Measurements from ENCODE around the gene SKI.

SKI gene

GRCh38 chr1:2341706-2342383, 113.7 kb downstream of the SKI start:
- H3K36me3 Mint-ChIP-seq (ENCODE audit: low read depth), result no peaks in the 10 kb centered on the region
- no peaks in the 10 kb centered on the region for H3K4me1 Mint-ChIP-seq
- no peak overlapping the region for H3K4me3 Mint-ChIP-seq
- H3K9me3 Mint-ChIP-seq, result no peaks in the 10 kb centered on the region
- no peak overlapping the region for H3K27ac Mint-ChIP-seq
- peaks cover 4% of the 10 kb centered on the region for H3K27me3 Mint-ChIP-seq (ENCODE audit: low read depth)
- TF ChIP-seq CTCF (IDR thresholded peaks at IDR 0.05; ENCODE audit: unreplicated experiment in 3 of 3), result no peak

GRCh38 chr1:2342384-2343022, 114.4 kb downstream of the SKI start:
- no peak for TF ChIP-seq CTCF (IDR thresholded peaks at IDR 0.05; ENCODE audit: unreplicated experiment in 3 of 3)
- Mint-ChIP-seq H3K27me3 (ENCODE audit: low read depth) (peaks cover 4% of the 10 kb centered on the region), H3K4me1 (no peaks in the 10 kb centered on the region), H3K9me3 (no peaks in the 10 kb centered on the region), H3K4me3 (no peak overlapping the region), H3K36me3 (ENCODE audit: low read depth) (no peaks in the 10 kb centered on the region), H3K27ac (no peak overlapping the region)

- no peak overlapping the region for H3K27ac Mint-ChIP-seq
- TF ChIP-seq CTCF (IDR thresholded peaks at IDR 0.05; ENCODE audit: unreplicated experiment in 3 of 3), result no peak
- no peaks in the 10 kb centered on the region for H3K36me3 Mint-ChIP-seq (ENCODE audit: low read depth)
- H3K9me3 Mint-ChIP-seq, result no peaks in the 10 kb centered on the region
- no peak overlapping the region for H3K4me3 Mint-ChIP-seq
- no peaks in the 10 kb centered on the region for H3K4me1 Mint-ChIP-seq
- peaks cover 2% of the 10 kb centered on the region for H3K27me3 Mint-ChIP-seq (ENCODE audit: low read depth)
These were observed 115.2 kb downstream of the SKI start for GRCh38 chr1:2343023-2343935.

- H3K27ac Mint-ChIP-seq, result no peak overlapping the region
- H3K4me1 Mint-ChIP-seq, result peaks cover 2% of the 10 kb centered on the region
- H3K36me3 Mint-ChIP-seq (ENCODE audit: low read depth), result no peaks in the 10 kb centered on the region
- no peak overlapping the region for H3K4me3 Mint-ChIP-seq
- no peak for TF ChIP-seq CTCF (IDR thresholded peaks at IDR 0.05; ENCODE audit: unreplicated experiment in 3 of 3)
- no peaks in the 10 kb centered on the region for H3K27me3 Mint-ChIP-seq (ENCODE audit: low read depth)
- no peaks in the 10 kb centered on the region for H3K9me3 Mint-ChIP-seq
These were observed 116.1 kb downstream of the SKI start for GRCh38 chr1:2344121-2344681.

GRCh38 chr1:2344744-2345296, 116.7 kb downstream of the SKI start:
- Mint-ChIP-seq H3K4me1 (peaks cover 9% of the 10 kb centered on the region), H3K27me3 (ENCODE audit: low read depth) (no peaks in the 10 kb centered on the region), H3K9me3 (no peaks in the 10 kb centered on the region), H3K36me3 (ENCODE audit: low read depth) (no peaks in the 10 kb centered on the region), H3K4me3 (no peak overlapping the region), H3K27ac (no peak overlapping the region)
- no peak for TF ChIP-seq CTCF (IDR thresholded peaks at IDR 0.05; ENCODE audit: unreplicated experiment in 3 of 3)

Data from nephron (organoid).